Naive thymus-derived CD4-positive, alpha-beta T cell (primary cell): ENCODE measurements around the gene SLC6A3. TPM values are rescaled to one million over a fixed set of nuclear protein-coding genes. Genes with fewer than 3 reads are reported as not detected.

ENCODE experiments used
- ATAC-seq: fragments of 150-1000 bp; cut with Tn5 transposase; 2 replicates; pipeline ENCODE4 v1.10.0; 2021; ENCODE audit warnings: mild to moderate bottlenecking, moderate library complexity
- CTCF ChIA-PET: fragments of 350-600 bp; sonication (Branson Sonifier 250); formaldehyde crosslinking; loops from one replicate; lab custom pipeline; 2021; ENCODE audit warnings: antibody characterized with exemption; lab: Charles Lee
- POLR2A ChIA-PET: fragments of 350-600 bp; sonication (Branson Sonifier 250); formaldehyde crosslinking; loops from one replicate; lab custom pipeline; 2021; ENCODE audit warnings: antibody characterized with exemption, inconsistent platforms; lab: Charles Lee
- DNase-seq, 9 donors: peaks; one replicate each; pipeline versions ENCODE4 v3.0.0 to v3.0.0-alpha.2; 2020 to 2022; ENCODE audit warnings: mixed read lengths in 1 of 9
- H3K27ac ChIP-seq: one replicate; pipeline ENCODE4 v1.7.0; 2013; ENCODE audit warnings: mild to moderate bottlenecking, low read depth, low read length, moderate library complexity
- H3K27me3 ChIP-seq, 2 donors: one replicate each; pipeline ENCODE4 v1.7.0; 2013; ENCODE audit warnings: low read length in 2 of 2, mild to moderate bottlenecking in 2 of 2, moderate library complexity in 2 of 2; ENCODE audit not compliant: control insufficient read depth in 2 of 2, insufficient read depth in 2 of 2
- H3K36me3 ChIP-seq, 3 experiments: 1 replicate in 2 of 3; 2 replicates in 1 of 3; pipeline ENCODE4 v1.7.0; 2013; ENCODE audit warnings: low read length in 3 of 3, mild to moderate bottlenecking in 3 of 3, moderate library complexity in 1 of 3; ENCODE audit not compliant: insufficient read depth in 3 of 3, control insufficient read depth in 2 of 3
- H3K4me1 ChIP-seq, 2 donors: one replicate each; pipeline ENCODE4 v1.7.0; 2013; ENCODE audit warnings: low read length in 2 of 2, mild to moderate bottlenecking in 2 of 2, moderate library complexity in 1 of 2; ENCODE audit not compliant: control insufficient read depth in 2 of 2, insufficient read depth in 2 of 2
- H3K4me3 ChIP-seq: 2 replicates; pipeline ENCODE4 v1.7.0; 2013; ENCODE audit warnings: mild to moderate bottlenecking, low read length
- H3K9me3 ChIP-seq, 3 experiments: 1 replicate in 2 of 3; 2 replicates in 1 of 3; pipeline ENCODE4 v1.7.0; 2013; ENCODE audit warnings: low read length in 3 of 3; ENCODE audit not compliant: control insufficient read depth in 2 of 3
- H3K27ac Mint-ChIP-seq, 9 donors: one replicate each; pipeline ENCODE4 v1.8.0; 2020 to 2022; ENCODE audit warnings: mixed read lengths in 9 of 9, mild to moderate bottlenecking in 8 of 9, moderate library complexity in 5 of 9, inconsistent platforms in 2 of 9
- H3K27me3 Mint-ChIP-seq, 5 donors: one replicate each; pipeline ENCODE4 v1.8.0; 2021 to 2022; ENCODE audit warnings: mixed read lengths in 5 of 5, mild to moderate bottlenecking in 1 of 5
- H3K36me3 Mint-ChIP-seq, 5 donors: one replicate each; pipeline ENCODE4 v1.8.0; 2020 to 2022; ENCODE audit warnings: mixed read lengths in 5 of 5, mild to moderate bottlenecking in 3 of 5, inconsistent platforms in 1 of 5
- H3K4me1 Mint-ChIP-seq, 7 donors: one replicate each; pipeline ENCODE4 v1.8.0; 2020 to 2022; ENCODE audit warnings: mixed read lengths in 7 of 7, mild to moderate bottlenecking in 3 of 7, inconsistent platforms in 1 of 7
- H3K4me3 Mint-ChIP-seq, 10 donors: one replicate each; pipeline ENCODE4 v1.8.0; 2020 to 2022; ENCODE audit warnings: mild to moderate bottlenecking in 10 of 10, mixed read lengths in 10 of 10, moderate library complexity in 6 of 10, inconsistent platforms in 2 of 10
- H3K9me3 Mint-ChIP-seq, 11 donors: one replicate each; pipeline ENCODE4 v1.8.0; 2020 to 2022; ENCODE audit warnings: mixed read lengths in 11 of 11, mild to moderate bottlenecking in 4 of 11, inconsistent platforms in 1 of 11, moderate library complexity in 1 of 11
- intact Hi-C, 2 donors: fragments of 100-400 bp; cut with micrococcal nuclease; formaldehyde crosslinking; loops; one replicate each; pipeline ENCODE4 v1.15.1; 2023
- polyA plus RNA-seq, 2 donors: library from polyadenylated mRNA; unstranded; fragments of 300-500 nt; fragmentation: Illumina TruSeq; gene quantifications; one replicate each; pipeline ENCODE4 v1.2.3, GENCODE V29; 2021
- total RNA-seq, 6 experiments: library from RNA in 5 of 6; stranded (reverse) in 5 of 6; gene quantifications; 1 replicate in 5 of 6; 2 replicates in 1 of 6; pipeline ENCODE4 v1.2.3 and lab custom pipeline; 2021 to 2026

The SLC6A3 gene
- total and polyA plus RNA-seq, 7 experiments from 2014 or later = 0.07 TPM; not detected in 6

- no peaks in the 10 kb centered on the region for H3K27me3 Mint-ChIP-seq
- H3K4me1 Mint-ChIP-seq = peaks cover 0 to 9% (median 0%) of the 10 kb centered on the region in 7 donors
- no peak for ATAC-seq
- H3K27ac Mint-ChIP-seq = no peak overlapping the region
- Histone ChIP-seq H3K36me3 (peaks cover 0 to 47% (median 0%) of the 10 kb centered on the region in 3 experiments), H3K4me1 (no peaks in the 10 kb centered on the region), H3K9me3 (no peaks in the 10 kb centered on the region), H3K4me3 (no peak overlapping the region), H3K27me3 (no peaks in the 10 kb centered on the region), H3K27ac (no peak overlapping the region)
- no peak for DNase-seq
- no peaks in the 10 kb centered on the region for H3K9me3 Mint-ChIP-seq
- CTCF ChIA-PET = no interaction called here
- POLR2A ChIA-PET = no interaction called here
- H3K4me3 Mint-ChIP-seq = no peak overlapping the region
- H3K36me3 Mint-ChIP-seq = peaks cover 0 to 25% (median 6%) of the 10 kb centered on the region in 5 donors
- intact Hi-C loops = no loop called here
These were observed 27.0 kb upstream of the SLC6A3 start for GRCh38 chr5:1471997-1472963.

GRCh38 chr5:1471240-1471853 lies 26.1 kb upstream of the SLC6A3 start:
- H3K4me3 ChIP-seq = no peak overlapping the region
- intact Hi-C loops = no loop called here
- H3K27ac ChIP-seq = no peak overlapping the region
- no peaks in the 10 kb centered on the region for H3K4me1 ChIP-seq
- CTCF ChIA-PET = no interaction called here
- Mint-ChIP-seq H3K36me3 (peaks cover 0 to 18% (median 3%) of the 10 kb centered on the region in 5 donors), H3K27me3 (no peaks in the 10 kb centered on the region), H3K4me3 (no peak overlapping the region), H3K27ac (peak overlapping the region in 1 of 9 donors; percentile 9), H3K4me1 (peaks cover 0 to 9% (median 0%) of the 10 kb centered on the region in 7 donors), H3K9me3 (no peaks in the 10 kb centered on the region)
- POLR2A ChIA-PET = no interaction called here
- no peaks in the 10 kb centered on the region for H3K9me3 ChIP-seq
- peaks cover 0 to 43% (median 0%) of the 10 kb centered on the region in 3 experiments for H3K36me3 ChIP-seq
- DNase-seq (no peak), ATAC-seq (no peak)
- H3K27me3 ChIP-seq = no peaks in the 10 kb centered on the region

- H3K27me3 Mint-ChIP-seq = no peaks in the 10 kb centered on the region
- Histone ChIP-seq H3K27ac (no peak overlapping the region), H3K4me1 (no peaks in the 10 kb centered on the region), H3K27me3 (no peaks in the 10 kb centered on the region), H3K36me3 (peaks cover 0 to 43% (median 0%) of the 10 kb centered on the region in 3 experiments), H3K9me3 (no peaks in the 10 kb centered on the region), H3K4me3 (no peak overlapping the region)
- peaks cover 0 to 9% (median 0%) of the 10 kb centered on the region in 7 donors for H3K4me1 Mint-ChIP-seq
- no peak for DNase-seq
- no peak for ATAC-seq
- ChIA-PET POLR2A (no interaction called here), CTCF (no interaction called here)
- no peaks in the 10 kb centered on the region for H3K9me3 Mint-ChIP-seq
- intact Hi-C loops = no loop called here
- no peak overlapping the region for H3K4me3 Mint-ChIP-seq
- peaks cover 0 to 23% (median 3%) of the 10 kb centered on the region in 5 donors for H3K36me3 Mint-ChIP-seq
- H3K27ac Mint-ChIP-seq = no peak overlapping the region
These were observed 25.5 kb upstream of the SLC6A3 start for GRCh38 chr5:1470762-1471211.

GRCh38 chr5:1468629-1469527 lies 23.6 kb upstream of the SLC6A3 start:
- CTCF ChIA-PET = interaction anchor here (1.0 to 1.2 kb wide), 2 partner anchors 176 to 301 kb away, joined by 3 to 4 read pairs; no protein-coding TSS in a partner anchor
- no peaks in the 10 kb centered on the region for H3K4me1 ChIP-seq
- H3K27ac ChIP-seq = no peak overlapping the region
- ATAC-seq (no peak), DNase-seq (no peak)
- intact Hi-C loops = loop anchor here in 1 of 2 donors (1.0 kb wide), 1 partner anchor 83 kb away; no protein-coding TSS in a partner anchor
- no peaks in the 10 kb centered on the region for H3K27me3 ChIP-seq
- Mint-ChIP-seq H3K9me3 (peaks cover 0 to 12% (median 0%) of the 10 kb centered on the region in 11 donors), H3K36me3 (peaks cover 0 to 29% (median 9%) of the 10 kb centered on the region in 5 donors), H3K4me1 (peaks cover 0 to 9% (median 0%) of the 10 kb centered on the region in 7 donors), H3K27me3 (no peaks in the 10 kb centered on the region), H3K27ac (peak overlapping the region in 2 of 9 donors; percentile 20 to 59), H3K4me3 (no peak overlapping the region)
- POLR2A ChIA-PET = no interaction called here
- peaks cover 0 to 32% (median 0%) of the 10 kb centered on the region in 3 experiments for H3K36me3 ChIP-seq
- no peaks in the 10 kb centered on the region for H3K9me3 ChIP-seq
- no peak overlapping the region for H3K4me3 ChIP-seq

GRCh38 chr5:1468247-1468612 lies 23.0 kb upstream of the SLC6A3 start:
- POLR2A ChIA-PET = interaction anchor here (0.6 kb wide), 1 partner anchor 11 kb away, joined by 3 read pairs; no protein-coding TSS in a partner anchor
- CTCF ChIA-PET = interaction anchor here (1.0 kb wide), 1 partner anchor 177 kb away, joined by 3 read pairs; no protein-coding TSS in a partner anchor
- Histone ChIP-seq H3K4me3 (no peak overlapping the region), H3K4me1 (no peaks in the 10 kb centered on the region), H3K9me3 (no peaks in the 10 kb centered on the region), H3K27ac (no peak overlapping the region), H3K36me3 (peaks cover 0 to 34% (median 2%) of the 10 kb centered on the region in 3 experiments), H3K27me3 (no peaks in the 10 kb centered on the region)
- Mint-ChIP-seq H3K36me3 (peaks cover 0 to 32% (median 9%) of the 10 kb centered on the region in 5 donors), H3K9me3 (peaks cover 0 to 12% (median 0%) of the 10 kb centered on the region in 11 donors), H3K27me3 (no peaks in the 10 kb centered on the region), H3K4me1 (peaks cover 0 to 9% (median 0%) of the 10 kb centered on the region in 7 donors), H3K4me3 (no peak overlapping the region), H3K27ac (peak overlapping the region in 3 of 9 donors; percentile 20 to 59 (median 58))
- DNase-seq (peak in 5 of 9 donors; percentile 17 to 36 (median 23)), ATAC-seq (no peak)
- intact Hi-C loops = loop anchor here in 1 of 2 donors (1.0 kb wide), 1 partner anchor 82 kb away; no protein-coding TSS in a partner anchor
